ENCODE results near the gene MB21D2.

- TF ChIP-seq POLR2A (IDR thresholded peaks at IDR 0.05) (no peak), CTCF (IDR thresholded peaks at IDR 0.05) (no peak), EP300 (IDR thresholded peaks at IDR 0.05) (no peak)
These were observed 60.4 kb downstream of the MB21D2 start for GRCh38 chr3:192857260-192857661.
